Measurements from ENCODE around the gene CDC20B. TPM values are rescaled to one million over a fixed set of nuclear protein-coding genes. Genes with fewer than 3 reads are reported as not detected.
A peak's percentile ranks its signal among the peaks of the same experiment; 100 is the strongest.

Gene CDC20B
- total and polyA plus RNA-seq, 7 donors, result not detected

DNA sequence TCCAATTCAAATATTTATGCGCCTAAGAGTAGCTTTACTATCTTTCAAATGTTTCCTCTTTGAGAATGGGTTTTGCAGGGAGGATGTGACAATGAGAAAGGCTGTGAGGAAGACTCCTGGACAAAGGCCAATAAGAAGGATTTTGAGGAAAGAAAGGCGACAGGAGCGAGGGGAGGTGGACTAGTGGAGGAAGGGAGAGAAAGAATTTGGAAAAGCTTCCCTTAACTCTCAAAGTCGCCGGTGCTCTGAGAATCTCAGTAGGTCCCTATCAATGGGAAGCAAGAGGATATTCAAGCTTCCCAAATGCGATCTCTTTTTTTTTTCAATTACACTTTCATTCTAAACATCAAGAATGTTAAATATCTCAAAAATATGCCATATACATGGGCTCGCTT is 2.8 kb upstream of the CDC20B start:
- 5 to 10% methylated on average over 7 of the region's 7 CpGs for WGBS, 2 donors
- intact Hi-C loops (cut with DNase I), result loop anchor here (2.0 kb wide), 1 partner anchor 57 kb away; the partner anchor contains the start of gene CCNO
- no peaks in the 10 kb centered on the region for H3K36me3 ChIP-seq
- H3K9me3 ChIP-seq, result no peaks in the 10 kb centered on the region
- no peak overlapping the region for H3K27ac ChIP-seq
- peaks cover 32 to 91% (median 46%) of the 10 kb centered on the region in 3 donors for H3K27me3 ChIP-seq
- peak overlapping the region in 2 of 4 donors; percentile 11 to 23 for H3K4me3 ChIP-seq
- TF ChIP-seq POLR2A (IDR thresholded peaks at IDR 0.05), result no peak
- H3K4me1 ChIP-seq, result peaks cover 2 to 30% (median 28%) of the 10 kb centered on the region in 4 donors
- no peak for DNase-seq

DNA sequence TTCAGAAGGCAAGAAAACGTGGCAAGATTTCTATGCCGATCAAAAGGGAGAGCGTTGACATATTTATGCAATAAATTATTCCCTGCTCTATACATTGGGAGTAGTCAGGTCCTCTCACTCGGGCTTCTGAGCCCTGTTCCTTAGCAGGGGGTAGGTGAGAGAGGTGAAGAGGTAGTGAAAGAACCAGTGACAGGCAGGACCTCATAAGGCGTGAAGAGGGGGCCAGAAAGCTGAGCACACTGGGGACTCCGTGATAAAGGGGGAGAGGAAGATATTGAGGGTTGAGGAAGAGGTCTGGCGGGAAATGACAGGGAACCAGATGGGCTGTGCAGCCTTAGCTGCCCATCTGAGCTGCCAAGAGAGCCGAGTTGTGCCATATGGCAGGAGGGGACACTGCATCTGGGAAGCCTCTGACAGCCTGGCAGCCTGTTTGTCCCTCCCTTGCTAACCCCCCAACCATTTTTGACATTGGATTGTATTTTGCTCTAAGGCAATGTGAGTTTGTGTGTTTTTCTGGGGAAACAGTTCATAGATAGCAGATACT is 782 bp upstream of the CDC20B start:
- TF ChIP-seq POLR2A (IDR thresholded peaks at IDR 0.05) (no peak), EP300 (IDR thresholded peaks at IDR 0.05) (no peak), POLR2AphosphoS5 (IDR thresholded peaks at IDR 0.05) (no peak)
- TF ChIP-seq, protein P1, sequence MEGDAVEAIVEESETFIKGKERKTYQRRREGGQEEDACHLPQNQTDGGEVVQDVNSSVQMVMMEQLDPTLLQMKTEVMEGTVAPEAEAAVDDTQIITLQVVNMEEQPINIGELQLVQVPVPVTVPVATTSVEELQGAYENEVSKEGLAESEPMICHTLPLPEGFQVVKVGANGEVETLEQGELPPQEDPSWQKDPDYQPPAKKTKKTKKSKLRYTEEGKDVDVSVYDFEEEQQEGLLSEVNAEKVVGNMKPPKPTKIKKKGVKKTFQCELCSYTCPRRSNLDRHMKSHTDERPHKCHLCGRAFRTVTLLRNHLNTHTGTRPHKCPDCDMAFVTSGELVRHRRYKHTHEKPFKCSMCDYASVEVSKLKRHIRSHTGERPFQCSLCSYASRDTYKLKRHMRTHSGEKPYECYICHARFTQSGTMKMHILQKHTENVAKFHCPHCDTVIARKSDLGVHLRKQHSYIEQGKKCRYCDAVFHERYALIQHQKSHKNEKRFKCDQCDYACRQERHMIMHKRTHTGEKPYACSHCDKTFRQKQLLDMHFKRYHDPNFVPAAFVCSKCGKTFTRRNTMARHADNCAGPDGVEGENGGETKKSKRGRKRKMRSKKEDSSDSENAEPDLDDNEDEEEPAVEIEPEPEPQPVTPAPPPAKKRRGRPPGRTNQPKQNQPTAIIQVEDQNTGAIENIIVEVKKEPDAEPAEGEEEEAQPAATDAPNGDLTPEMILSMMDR (IDR thresholded peaks at IDR 0.05), result no peak

DNA sequence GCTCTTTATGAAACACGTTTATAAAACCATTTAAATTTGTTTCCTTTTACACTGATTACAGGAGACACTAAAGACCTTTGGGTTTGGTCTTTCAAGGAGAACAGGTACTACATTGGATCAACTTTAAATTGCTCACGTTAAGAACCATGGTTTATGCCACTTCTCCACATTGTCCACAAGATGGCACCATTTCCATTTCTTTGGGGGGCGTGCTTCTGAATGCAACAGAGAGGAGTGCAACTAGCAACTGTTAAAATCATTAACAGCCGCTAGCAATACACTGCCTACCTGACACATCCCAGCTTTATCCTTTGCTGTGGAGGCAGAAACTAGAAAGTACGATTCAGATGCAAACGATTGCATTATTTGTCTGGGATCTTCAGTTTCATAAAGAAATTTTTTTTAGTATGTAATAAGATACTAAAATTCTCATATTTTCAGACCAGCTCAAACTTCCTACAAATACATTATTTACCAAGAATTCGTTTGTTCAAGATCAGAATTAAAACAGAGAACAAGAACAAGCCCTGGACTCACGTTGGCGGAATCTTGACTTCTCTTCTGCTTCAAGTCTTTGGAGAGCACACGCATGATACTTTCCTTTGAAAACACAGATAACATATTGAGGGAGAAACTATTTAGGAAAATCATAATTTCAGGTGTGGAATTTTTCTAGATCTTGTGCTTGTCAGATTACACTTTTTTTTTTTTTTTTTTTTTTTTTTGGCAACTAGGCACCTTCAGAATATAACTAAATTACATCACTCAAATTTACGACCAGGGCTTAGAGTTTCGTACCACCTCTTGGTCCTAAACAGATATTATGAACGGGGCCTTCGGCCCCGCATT is 702 bp downstream of the CDC20B start:
- H3K9me3 ChIP-seq, result no peaks in the 10 kb centered on the region
- 3 to 7% methylated on average over 15 of the region's 15 CpGs for WGBS, 2 donors
- peak; percentile 73 for DNase-seq
- intact Hi-C loops (cut with DNase I), result loop anchor here (5.0 kb wide), 2 partner anchors 135 to 540 kb away; partner anchors contain the start of genes DHX29, MTREX and SLC38A9
- peaks cover 2 to 30% (median 28%) of the 10 kb centered on the region in 4 donors for H3K4me1 ChIP-seq
- no peak overlapping the region for H3K27ac ChIP-seq
- H3K4me3 ChIP-seq, result peak overlapping the region; percentile 30 to 46 (median 44)
- H3K36me3 ChIP-seq, result no peaks in the 10 kb centered on the region
- H3K27me3 ChIP-seq, result peaks cover 32 to 78% (median 36%) of the 10 kb centered on the region in 3 donors
- no peak for TF ChIP-seq EP300 (IDR thresholded peaks at IDR 0.05)
- peak in 3 of 4 donors; percentile 3 to 69 (median 45) for TF ChIP-seq POLR2AphosphoS5 (IDR thresholded peaks at IDR 0.05)
- TF ChIP-seq, protein P1 (IDR thresholded peaks at IDR 0.05), result peak; percentile 51 to 85 (median 70)
- TF ChIP-seq POLR2A (IDR thresholded peaks at IDR 0.05), result no peak

More for the DNA sequence above, 782 bp upstream of the CDC20B start:
- Histone ChIP-seq H3K27ac (no peak overlapping the region), H3K4me1 (peaks cover 2 to 30% (median 28%) of the 10 kb centered on the region in 4 donors), H3K9me3 (no peaks in the 10 kb centered on the region), H3K36me3 (no peaks in the 10 kb centered on the region), H3K4me3 (peak overlapping the region; percentile 24 to 46 (median 44)), H3K27me3 (peaks cover 32 to 91% (median 46%) of the 10 kb centered on the region in 3 donors)
- 6% methylated on average over 8 of the region's 8 CpGs for WGBS, 2 donors
- intact Hi-C loops (cut with DNase I), result loop anchor here (2.0 to 5.0 kb wide), 3 partner anchors 59 to 539 kb away; partner anchors contain the start of genes CCNO, DHX29, MTREX and SLC38A9
- no peak for DNase-seq

DNA sequence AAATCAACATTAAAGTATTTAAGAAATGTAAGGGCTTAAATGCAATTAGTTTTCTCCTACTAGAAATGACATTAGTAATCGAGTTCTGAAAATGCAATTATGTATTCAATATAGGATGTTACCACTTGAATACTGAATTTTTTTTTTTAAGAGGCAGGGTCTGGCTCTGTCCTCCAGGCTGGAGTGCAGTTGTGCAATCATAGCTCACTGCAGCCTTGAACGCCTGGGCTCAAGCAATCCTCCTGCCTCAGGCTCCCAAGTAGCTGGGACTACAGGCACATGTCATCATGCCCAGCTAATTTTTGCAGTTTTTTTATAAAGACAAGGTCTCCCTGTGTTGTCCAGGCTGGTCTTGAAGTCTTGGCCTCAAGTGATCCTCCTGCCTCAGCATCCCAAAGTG is 1.5 kb downstream of the CDC20B start:
- TF ChIP-seq POLR2AphosphoS5 (IDR thresholded peaks at IDR 0.05), result no peak
- no peak for TF ChIP-seq POLR2A (IDR thresholded peaks at IDR 0.05)
- TF ChIP-seq EP300 (IDR thresholded peaks at IDR 0.05), result no peak
- TF ChIP-seq, protein P1 (IDR thresholded peaks at IDR 0.05), result no peak
- H3K9me3 ChIP-seq, result no peaks in the 10 kb centered on the region
- H3K36me3 ChIP-seq, result no peaks in the 10 kb centered on the region
- H3K27ac ChIP-seq, result no peak overlapping the region
- 35 to 43% methylated on average over 2 of the region's 2 CpGs for WGBS, 2 donors
- intact Hi-C loops (cut with DNase I), result loop anchor here (5.0 kb wide), 2 partner anchors 136 to 541 kb away; partner anchors contain the start of genes DHX29, MTREX and SLC38A9
- peaks cover 25 to 70% (median 28%) of the 10 kb centered on the region in 3 donors for H3K27me3 ChIP-seq
- H3K4me1 ChIP-seq, result peaks cover 2 to 27% (median 25%) of the 10 kb centered on the region in 4 donors
- no peak overlapping the region for H3K4me3 ChIP-seq
- no peak for DNase-seq

DNA sequence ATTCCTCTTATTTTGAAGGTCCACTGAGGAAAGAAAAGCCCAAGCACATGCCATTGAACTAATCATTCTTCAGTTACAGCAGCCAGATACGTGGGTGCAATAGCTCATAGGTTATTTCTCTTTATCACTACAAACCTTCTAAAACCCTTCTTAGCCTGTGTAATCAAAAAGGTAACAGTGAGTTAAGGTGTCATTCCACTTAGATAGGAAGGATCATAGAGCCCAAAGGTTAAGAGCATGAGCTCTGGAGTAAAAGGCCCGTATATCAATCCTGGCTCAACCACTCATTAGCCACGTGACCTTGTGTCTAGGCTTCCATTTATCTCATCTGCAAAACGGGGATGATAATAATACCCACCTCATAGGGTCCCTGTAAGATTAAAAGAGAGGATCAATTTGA is 10.3 kb downstream of the CDC20B start:
- no peaks in the 10 kb centered on the region for H3K27me3 ChIP-seq
- TF ChIP-seq POLR2A (IDR thresholded peaks at IDR 0.05), result no peak
- TF ChIP-seq EP300 (IDR thresholded peaks at IDR 0.05), result no peak
- no peak for TF ChIP-seq POLR2AphosphoS5 (IDR thresholded peaks at IDR 0.05)
- TF ChIP-seq, protein P1 (IDR thresholded peaks at IDR 0.05), result no peak
- 74 to 85% methylated on average over 4 of the region's 4 CpGs for WGBS, 2 donors

More for the DNA sequence above, 10.3 kb downstream of the CDC20B start:
- H3K36me3 ChIP-seq, result peaks cover 0 to 12% (median 0%) of the 10 kb centered on the region in 4 donors
- H3K27ac ChIP-seq, result no peak overlapping the region
- intact Hi-C loops (cut with DNase I), result loop anchor here (10.0 kb wide), 1 partner anchor 638 kb away; no protein-coding TSS in a partner anchor
- H3K4me3 ChIP-seq, result no peak overlapping the region
- H3K4me1 ChIP-seq, result peaks cover 0 to 6% (median 0%) of the 10 kb centered on the region in 4 donors
- H3K9me3 ChIP-seq, result no peaks in the 10 kb centered on the region
- no peak for DNase-seq

Measured in sigmoid colon (tissue), 7 donors.